GM12874 (cell line): ENCODE results near the gene MADD.

Source experiments
- TF ChIP-seq, protein P1 (sequence below): IDR thresholded peaks from 2 replicates; pipeline ENCODE4 v1.5.1; 2011; ENCODE audit warnings: low read depth, mild to moderate bottlenecking, control low read depth, low read length, moderate library complexity; ENCODE audit not compliant: insufficient read depth

The MADD gene

DNA sequence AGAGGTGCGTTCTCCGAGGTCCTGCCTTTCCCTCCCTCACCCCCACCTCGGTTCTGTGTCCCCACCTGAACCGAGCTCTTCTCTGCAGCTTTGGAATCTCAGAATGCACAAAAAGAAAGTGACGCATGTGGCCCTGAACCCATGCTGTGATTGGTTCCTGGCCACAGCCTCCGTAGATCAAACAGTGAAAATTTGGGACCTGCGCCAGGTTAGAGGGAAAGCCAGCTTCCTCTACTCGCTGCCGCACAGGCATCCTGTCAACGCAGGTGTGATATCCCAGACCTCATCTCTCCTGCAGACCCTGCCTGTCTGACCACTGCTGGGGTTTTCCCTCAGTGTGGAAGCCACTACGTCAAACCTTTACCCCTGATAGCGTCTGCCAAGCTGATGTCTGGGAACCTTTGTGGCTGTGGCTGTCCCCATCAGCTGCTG, 35.2 kb upstream of the MADD start:
- TF ChIP-seq, protein P1, sequence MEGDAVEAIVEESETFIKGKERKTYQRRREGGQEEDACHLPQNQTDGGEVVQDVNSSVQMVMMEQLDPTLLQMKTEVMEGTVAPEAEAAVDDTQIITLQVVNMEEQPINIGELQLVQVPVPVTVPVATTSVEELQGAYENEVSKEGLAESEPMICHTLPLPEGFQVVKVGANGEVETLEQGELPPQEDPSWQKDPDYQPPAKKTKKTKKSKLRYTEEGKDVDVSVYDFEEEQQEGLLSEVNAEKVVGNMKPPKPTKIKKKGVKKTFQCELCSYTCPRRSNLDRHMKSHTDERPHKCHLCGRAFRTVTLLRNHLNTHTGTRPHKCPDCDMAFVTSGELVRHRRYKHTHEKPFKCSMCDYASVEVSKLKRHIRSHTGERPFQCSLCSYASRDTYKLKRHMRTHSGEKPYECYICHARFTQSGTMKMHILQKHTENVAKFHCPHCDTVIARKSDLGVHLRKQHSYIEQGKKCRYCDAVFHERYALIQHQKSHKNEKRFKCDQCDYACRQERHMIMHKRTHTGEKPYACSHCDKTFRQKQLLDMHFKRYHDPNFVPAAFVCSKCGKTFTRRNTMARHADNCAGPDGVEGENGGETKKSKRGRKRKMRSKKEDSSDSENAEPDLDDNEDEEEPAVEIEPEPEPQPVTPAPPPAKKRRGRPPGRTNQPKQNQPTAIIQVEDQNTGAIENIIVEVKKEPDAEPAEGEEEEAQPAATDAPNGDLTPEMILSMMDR: no peak

DNA sequence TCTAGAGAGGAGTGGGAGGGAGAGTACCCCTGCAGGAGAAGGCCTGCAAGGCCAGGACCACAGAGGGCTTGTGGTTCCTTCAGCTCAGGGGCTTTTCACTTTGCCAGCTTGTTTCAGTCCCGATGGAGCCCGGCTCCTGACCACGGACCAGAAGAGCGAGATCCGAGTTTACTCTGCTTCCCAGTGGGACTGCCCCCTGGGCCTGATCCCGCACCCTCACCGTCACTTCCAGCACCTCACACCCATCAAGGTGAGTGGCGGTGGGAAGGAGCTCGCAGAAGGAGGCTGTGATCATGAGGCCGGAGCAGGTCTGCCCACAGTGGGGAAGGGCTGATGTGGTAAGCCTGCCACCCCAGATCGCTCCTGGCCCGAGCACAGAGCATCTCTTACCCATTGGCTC, 34.8 kb upstream of the MADD start:
- TF ChIP-seq, protein P1: no peak

DNA sequence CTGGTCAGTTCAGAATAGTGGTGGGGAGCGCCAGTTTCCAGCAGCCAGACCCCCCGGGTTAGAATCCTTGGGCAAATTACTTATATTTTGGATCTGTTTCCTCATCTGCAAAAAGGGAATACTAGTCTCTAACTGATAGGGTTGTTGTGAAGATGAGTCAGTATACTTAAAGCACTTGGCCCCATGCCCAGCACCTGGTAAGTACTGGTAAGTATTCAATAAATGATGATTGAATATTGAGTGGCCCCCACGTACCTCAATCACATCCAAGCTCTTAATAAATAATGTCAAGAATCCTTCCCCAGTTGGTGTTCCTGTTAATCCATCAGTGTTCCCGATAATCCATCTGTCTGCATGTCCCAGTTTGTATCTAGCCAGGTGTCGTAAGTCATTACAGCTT, 33.5 kb upstream of the MADD start:
- TF ChIP-seq, protein P1: no peak

DNA sequence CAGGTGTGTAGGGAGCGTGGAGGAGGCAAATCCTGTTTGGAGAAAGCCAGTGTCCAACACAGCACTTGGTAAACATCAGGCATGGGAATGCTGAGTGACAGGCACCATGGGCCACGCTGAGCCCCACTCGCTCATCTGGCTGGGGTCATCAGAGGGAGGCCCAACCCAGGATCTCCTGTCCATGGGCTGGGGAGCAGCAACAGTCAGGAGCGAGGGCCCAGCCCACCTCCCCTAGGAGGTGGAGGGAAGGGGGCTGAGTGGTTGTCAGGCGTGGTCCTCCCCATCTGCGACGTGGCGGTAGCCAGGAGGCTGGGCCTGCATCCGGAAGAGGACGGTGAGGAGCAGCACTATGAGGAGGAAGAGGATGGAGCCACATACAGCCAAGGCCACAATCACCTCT, 30.1 kb upstream of the MADD start:
- TF ChIP-seq, protein P1: no peak

DNA sequence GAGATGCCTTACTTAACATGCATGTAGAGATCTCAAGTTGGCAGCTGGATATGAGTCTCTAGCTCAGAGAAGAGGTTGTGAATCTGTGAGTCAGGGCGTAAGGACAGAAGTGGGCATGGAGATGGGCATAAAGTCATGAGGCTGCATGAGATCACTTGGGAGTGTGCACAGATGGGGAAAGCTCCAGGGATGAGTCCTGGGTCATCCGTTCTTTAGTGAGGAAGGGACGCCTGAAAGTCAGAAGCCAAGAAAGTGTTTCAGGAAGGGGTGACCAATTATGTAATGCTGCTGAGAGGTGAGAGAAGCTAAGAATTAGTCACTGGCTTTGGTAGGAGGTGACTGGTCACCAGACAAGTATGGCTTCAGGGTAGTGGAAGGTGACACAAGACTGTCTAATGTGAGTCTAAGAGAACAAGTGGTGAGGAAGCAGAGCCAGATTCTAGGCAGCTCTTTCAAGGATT, 28.1 kb upstream of the MADD start:
- TF ChIP-seq, protein P1: no peak

DNA sequence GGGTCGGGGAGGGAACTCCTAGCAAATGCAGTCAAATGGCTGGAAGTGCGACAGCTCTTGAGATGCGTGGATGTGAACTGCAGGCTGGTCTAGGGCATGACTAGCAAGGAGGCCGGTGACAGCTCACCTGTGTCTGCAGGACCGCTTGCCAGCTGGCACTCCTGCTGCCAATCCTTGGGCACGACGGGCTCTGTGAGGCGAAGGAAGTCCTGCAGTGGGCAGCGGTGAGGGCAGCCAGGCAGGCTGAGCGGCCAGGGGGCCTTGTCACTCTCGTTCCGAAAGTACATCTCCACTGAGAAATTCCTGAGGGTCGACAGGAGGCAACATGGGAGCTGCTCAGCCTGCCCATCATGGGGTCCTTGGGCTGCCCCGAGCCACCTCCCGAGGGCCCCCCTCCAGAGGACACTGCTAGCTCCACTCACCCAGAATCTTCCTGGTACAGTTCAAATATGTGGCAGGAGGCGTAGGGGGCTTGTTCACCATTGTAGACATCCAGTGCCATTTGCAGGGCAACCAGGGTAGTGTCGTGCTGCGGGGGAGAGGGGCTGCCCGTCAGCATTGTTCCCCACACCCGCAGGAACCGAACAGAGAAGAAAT, 27.2 kb upstream of the MADD start:
- TF ChIP-seq, protein P1: no peak

DNA sequence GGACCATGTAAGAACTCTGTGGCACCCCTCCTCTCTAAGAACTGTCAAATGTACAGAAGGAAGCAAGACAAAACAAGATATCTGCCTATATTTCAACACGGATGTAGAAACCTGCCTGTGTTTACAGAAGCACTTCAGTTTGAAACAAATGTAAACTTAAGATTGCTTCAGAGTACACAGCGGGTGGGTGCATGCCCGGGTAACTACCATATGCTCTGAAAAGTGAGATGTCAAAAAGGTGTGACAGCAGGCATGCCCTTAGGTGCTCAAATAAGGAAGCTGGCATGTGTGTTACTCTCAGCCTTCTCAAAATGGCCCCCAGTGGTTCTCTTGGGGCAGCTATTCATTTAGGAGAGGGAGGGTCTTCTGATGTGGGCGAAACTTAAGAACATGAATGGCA, 26.5 kb upstream of the MADD start:
- TF ChIP-seq, protein P1: no peak
